ENCODE measurements around the gene GJB5.
"Not testable (repeated sequence)": the region's sequence is repeated elsewhere in the genome, so short reads cannot be mapped to it uniquely, and the experiment has no call there.

Gene GJB5

DNA sequence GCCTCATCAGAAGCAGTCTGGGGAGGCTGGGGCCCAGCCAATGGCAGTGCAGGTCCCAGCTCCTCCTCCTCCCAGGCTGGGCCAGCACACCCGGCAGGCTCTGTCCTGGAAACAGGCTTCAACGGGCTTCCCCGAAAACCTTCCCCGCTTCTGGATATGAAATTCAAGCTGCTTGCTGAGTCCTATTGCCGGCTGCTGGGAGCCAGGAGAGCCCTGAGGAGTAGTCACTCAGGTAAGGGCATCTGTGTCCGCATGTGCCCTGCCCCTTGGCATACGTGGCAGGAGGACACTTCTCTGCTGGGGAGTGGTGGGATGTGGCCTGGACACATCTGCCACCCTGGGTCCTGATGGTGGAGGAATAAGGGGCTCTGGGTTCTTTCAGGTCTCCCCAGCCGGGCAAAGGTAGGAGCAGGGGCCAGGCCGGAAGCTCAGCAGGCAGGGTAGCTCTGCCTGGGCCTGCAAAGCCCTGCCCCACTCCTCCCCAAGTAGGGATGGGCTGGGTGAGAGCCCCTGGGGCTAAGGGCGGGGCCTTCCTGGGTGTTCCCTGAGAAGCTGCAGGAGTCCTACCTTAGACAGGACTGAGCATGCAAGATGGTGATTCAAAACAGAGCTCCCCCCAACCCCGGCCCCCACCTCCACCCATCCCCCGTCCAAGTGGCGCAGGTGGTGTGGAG lies at the start of gene GJB5:
Gene GJB5, plus strand, starts transcription at position 84 of the 674 bp plus-strand sequence. CDS start 2,284 bp downstream, outside the sequence.
- no peak for DNase-seq

DNA sequence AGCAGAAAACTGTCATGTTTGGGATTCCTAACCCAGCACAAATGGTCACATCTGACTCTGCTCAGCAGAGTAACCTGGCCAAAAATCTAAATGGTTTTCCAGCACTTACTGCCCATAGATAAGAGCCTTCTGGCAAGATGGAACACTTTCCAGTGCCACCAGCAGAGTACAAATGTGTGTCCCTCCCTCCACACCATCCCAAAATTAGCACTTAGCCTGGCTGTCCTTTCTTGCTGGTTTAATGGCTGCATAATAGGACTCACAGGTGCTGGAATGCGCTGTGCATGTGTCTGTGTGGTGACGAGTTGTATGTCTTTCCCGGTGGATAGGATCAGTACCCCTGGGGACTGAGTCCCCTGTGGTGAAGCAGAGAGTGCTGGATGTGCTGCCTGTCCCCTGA lies 49.8 kb upstream of the GJB5 start:
- DNase-seq = no peak

DNA sequence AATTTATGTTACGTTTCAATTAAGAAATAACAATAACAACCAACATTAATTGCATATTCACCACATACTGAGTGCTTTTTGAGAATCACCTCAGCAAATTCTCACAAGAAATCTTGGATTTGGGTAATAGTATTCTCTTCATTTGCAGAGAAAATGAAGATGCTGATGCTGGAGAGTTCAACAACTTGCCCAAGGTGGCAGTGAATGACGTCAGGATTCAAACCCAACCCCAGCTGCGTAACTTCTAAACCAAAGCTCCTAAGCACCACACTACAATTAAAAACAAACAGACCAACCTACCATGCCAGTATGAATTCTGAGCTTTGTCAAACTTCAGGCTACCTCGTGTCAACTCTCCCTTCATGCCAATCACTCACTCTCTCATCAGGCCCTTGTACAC lies 46.7 kb upstream of the GJB5 start:
- DNase-seq = no peak

DNA sequence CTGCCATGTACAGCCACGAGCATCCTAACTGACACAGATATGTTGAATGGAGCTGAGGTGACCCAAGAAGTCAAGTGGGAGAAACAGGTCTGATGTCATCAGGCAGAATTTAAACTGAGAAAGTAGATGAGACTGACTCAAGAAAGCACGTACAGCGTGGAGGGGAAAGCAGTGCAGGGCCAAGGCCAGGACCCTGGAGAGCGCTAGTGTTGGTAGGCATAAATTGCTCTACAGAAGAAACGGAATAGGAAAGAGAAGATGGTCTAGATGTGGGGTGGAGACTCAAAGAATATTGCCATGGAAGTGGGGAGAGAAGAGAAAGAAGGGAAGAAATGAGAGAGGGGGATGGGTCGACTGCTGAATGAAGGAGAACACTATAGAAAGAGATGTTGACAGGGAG lies 45.3 kb upstream of the GJB5 start:
- no peak for DNase-seq

DNA sequence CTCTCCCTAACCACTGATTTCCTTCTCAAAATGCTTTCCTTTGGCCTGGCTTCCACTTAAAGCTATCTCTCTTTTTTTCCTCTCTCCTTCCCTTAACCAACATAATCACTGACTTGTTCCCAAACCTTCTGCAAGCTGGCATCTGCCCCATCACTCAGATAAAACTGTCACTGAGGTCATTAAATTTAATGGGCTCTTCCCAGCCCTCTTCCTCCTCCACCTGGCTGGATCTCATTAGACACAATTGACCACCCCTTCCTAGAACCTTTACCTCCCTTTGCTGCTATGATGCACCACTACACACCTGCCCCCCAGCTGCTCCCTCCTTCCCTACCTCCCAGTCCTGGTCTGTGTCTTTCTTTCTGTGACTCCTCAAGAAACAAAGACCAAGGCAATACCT lies 44.0 kb upstream of the GJB5 start:
- no peak for DNase-seq

DNA sequence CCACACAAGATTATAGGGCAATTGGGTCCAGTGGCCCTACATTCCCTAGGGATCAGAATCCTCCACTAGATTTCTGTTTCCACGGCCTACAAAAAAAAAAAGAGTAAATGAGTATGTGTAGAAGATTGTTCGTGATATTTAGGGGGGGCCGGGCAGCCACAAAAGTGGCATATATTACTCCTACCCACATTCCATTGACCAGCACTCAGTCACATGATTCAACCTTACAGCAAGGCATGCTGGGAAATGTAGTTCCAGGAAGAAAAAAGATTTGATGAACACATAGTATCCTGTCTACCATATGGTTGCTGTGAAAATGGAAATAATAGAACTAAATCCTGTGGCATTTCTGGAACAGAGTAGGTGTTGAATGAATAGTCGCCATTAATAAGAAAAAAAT lies 43.4 kb upstream of the GJB5 start:
- no peak for DNase-seq

DNA sequence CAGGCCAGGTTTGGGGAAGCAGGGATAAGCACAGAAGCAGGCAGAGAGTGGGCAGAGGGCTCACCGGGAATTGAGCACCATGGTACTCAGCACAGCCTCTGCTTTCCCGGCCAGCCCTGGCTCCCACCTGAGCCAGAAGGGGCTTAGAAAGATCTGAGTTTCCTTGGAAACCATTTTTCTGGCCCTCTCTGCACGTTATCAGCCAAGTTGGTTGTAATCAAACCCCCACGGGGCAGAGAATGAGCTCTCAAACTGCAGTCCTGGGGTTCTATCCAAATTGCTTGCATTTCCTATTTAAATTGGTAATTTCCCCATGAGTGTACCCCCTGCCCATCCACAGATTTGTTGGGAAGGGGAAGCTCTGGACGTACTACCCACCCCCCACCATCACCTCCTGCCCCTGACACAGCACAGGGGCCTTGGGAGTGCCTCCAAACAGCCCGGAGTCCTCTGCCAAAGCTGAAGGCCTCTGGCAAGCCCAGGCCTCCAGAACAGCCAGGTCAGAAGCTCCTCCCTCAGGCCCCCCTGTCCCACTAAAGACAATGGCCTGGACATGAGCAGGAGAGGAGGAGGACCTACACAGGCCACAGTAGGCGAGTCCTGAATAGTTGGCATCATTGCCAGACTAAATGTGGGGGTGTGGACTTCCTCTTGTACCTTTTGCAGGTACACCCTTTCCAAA lies 42.7 kb upstream of the GJB5 start:
- no peak for DNase-seq

DNA sequence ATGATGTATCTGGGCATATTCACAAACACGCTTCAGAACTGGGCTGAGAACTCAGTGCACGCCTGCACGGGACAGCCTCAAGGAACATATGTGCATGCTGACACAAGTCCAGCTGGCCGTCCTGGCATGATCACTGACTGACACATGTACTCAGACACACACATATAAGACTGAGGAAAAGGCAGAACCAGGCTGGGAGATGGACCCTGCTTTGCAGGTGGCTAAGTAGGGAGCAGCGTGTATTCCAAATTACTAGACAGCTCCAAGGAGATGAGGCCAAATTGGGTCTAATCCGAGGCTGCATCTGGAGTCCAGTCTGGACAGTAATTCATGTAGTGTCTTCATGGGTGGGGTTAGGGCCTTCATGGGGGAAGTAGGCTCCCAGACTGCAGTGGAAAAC lies 41.4 kb upstream of the GJB5 start:
- DNase-seq = no peak

DNA sequence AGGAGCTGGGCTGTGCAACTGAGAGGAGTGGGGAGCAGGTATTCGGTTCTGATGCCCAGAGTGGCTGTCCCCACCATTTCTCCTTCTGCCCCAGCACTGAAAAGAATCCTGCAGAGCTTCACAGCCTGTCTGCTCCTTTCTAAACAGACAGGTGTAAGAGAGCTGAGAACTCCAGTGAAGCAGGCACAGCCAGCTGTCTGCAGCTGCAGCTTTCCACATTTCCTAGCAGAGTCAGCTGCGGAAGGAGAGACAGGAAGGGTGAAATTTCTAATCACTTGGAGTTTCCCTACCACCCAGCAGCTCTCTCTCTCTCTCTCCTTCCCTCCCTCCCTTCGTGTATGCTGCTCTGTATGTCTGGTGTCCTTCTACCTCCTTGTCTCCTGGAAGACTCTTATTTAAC lies 40.5 kb upstream of the GJB5 start:
- no peak for DNase-seq

DNA sequence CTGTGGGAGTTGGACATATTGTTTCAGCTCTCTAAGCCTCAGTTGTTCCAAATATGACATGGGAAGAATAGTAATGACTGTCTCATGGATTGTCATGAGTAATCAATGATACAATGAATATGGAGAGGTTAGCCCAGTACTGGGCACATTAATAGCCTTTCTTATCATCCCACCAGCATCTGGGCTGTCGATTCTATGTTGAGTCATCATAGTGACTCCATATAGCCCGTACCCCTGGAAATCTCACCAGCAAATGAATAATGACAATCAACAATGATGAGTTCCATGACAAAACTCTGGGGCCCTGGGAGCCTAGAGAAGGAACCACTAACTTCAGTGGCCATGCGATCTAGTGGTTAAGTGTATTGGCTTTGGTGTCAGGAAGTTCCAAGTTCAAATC lies 39.7 kb upstream of the GJB5 start:
- DNase-seq = no peak

DNA sequence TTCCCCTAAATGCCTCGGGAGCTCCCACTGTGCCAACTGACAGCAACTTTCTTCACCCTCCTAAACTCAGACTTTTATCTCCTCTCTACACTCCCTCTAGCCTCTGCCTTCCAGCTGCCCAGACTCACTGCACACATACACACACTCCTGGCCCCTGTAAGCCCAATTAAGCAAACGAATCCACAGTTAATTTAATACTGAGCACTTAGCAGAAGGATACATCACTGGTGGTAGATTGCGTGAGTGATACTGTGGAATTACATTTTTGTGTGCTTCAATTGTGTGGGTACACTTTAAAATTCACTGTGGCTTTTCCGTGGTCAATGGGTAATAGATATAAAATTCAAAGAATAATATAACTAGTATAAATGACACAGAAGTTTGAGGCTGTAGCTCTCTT lies 33.6 kb upstream of the GJB5 start:
- DNase-seq = no peak

DNA sequence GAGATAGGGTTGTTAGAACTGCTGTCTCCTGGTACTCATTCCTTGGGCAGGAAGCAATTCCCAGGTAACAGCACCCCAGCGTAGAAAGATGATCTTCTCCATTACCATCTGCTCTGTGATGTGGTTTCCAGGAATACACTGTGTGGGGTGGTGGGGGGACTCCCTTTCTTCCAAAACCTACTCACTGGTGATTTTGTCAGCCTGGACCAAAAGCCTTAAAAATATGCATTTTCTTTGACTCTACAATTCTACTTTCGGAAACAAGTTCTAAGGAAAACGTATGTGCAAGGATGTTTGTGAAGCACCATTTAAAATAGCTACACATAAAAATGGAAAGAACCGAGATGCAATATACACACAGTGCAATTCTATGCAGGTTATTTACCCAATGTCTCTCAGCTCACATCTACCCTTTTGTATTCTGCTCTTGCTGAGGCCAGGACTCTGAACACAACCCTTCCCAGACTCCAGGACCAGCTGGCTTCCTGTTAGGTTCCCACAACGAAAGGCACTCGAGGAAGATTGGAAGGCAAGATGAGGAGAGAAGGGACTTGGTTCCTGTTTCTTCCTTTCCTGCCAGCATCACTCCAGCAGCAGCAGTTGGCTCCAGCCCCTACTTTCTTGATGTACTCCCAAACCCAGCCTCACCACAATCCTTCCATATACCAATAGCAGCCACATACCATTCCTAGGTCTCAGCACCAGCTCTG lies 33.0 kb upstream of the GJB5 start:
- DNase-seq = no peak

DNA sequence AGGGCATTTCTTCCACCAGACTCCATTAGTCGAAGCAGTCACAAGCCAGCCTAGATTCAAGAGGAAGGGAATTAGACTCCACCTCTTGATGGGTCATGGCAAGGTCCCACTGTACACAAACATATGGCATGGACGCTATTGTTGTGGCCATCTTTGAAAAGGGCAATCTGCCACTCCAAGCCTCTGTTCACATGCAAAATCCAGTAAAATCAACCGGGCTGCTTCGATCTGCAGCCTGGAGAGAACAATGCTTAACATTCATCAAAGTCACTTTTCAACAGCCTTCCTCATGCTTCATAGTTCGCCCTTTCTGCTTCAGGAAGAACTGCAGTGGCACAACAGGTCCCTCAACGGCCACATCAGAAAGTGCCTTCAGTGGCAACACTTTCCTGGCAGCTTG lies 28.0 kb upstream of the GJB5 start:
- no peak for DNase-seq

DNA sequence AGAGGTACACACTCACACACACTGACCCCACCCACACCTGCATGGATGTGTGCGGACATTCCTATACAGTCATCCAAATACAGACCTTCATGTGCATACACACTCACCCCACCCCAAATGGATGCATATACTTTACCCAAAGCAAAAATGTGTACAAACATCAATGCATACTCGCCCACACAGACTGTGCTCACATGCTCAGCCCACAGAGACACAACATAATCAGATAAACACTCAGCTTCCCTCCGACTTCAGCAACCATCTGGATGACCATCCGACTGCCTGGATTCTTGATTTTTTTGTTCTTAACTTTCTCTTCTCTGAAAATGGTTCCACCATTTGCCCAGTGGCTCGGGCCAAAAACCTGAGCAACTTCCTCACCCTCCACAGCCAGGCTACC lies 24.4 kb upstream of the GJB5 start:
- no peak for DNase-seq

DNA sequence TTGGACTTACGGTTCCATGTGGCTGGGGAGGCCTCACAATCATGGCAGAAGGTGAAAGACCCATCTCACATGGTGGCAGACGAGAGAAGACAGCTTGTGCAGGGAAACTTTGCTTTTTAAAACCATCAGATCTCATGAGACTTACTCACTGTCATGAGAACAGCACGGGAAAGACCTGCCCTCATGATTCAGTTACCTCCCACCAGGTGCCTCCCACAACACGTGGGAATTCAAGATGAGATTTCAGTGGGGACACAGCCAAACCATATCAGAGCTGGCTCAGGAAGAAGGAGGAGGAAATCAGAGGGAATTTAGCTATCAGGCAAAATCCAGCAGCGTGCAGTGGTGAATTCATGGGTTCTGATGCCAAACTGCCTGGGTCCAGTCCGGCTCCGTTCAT lies 22.0 kb upstream of the GJB5 start:
- not testable (repeated sequence) for DNase-seq

DNA sequence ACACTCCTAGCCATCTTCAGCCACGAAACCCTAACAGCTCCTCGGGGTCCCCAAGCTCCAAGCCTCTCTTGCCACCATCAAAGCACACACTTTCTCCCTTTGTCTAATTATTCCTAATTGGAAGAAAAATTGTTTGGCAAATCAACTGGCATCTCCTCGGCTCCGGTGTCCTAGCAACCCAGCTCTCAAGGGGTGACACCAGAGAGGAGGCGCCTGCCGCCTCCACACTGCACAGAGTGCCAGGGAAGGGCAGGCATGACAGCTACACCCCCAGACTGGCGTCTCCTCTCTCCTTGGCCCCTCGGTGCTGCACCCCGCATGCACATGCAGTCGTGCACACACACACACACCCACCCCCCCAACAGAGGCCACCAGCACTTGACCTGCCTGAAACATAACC lies 18.2 kb upstream of the GJB5 start:
- DNase-seq = no peak

DNA sequence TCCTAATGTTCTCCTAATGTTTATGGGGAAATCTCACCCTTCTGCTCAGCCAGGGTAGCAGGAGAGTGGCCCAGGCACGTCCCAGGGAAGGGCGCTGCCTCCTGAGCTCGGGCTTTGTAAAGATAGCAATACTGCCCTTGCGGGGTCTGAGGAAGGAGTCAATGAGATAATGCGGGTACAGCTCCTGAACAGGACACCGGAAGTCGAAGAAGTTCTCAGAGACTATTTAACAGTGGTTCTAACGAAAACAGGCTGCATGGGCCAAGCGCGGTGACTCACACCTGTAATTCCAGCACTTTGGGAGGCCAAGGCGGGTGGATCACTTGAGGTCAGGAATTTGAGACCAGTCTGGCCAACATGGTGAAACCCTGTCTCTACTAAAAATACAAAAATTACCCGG lies 17.6 kb upstream of the GJB5 start:
- not testable (repeated sequence) for DNase-seq

DNA sequence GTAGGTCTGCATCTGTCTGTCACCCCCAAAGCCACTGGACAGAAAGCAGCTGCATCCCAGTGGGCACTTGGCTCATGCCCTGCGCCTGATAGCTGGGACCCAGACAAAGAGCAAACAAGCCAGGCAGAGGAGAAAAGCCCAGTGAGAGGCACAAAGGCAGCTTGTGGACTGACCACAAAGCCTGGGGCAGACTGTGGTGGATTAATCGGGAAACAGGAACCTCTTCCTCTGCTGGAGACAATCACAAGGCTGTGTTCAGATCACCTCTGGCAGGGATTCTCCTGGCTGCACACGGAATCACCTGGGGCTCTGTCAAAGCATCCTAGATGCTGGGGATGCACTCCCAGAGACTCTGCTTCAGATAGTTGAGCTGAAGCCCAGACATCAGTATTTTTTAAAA lies 15.2 kb upstream of the GJB5 start:
- no peak for DNase-seq

DNA sequence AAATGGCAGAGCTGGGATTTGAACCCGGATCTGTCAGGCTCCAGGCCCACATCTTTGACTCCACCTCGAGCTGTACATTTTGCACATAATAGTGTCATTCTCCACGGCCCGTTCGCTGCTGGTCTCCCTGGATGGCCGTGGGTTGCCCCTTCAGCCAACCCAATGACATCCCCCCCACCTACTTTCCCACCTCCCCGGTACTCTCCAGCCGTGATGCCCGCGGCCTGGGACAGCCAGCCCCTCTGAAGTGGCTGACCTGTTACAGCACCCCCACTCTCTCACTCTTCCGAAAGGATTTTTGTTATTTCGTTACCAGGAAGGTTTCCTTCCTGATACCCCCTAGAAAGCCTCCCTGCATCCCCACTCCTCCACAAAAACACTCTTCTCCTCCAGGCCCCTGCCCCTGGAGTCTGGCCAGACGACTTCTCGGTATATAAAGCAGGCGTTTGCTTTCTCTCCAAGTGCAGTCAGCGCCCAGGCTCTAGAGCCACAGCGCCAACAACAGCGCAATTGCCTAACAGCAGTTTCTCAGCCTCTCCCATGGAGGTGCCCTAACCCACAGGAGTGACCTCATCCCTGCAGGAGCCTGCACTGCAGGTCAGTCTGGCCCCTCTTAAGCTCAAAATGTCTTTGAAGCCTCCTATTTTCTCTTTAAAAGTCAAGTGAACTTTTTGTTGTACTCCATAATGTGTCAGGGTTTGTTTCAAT lies 14.5 kb upstream of the GJB5 start:
- DNase-seq = no peak

DNA sequence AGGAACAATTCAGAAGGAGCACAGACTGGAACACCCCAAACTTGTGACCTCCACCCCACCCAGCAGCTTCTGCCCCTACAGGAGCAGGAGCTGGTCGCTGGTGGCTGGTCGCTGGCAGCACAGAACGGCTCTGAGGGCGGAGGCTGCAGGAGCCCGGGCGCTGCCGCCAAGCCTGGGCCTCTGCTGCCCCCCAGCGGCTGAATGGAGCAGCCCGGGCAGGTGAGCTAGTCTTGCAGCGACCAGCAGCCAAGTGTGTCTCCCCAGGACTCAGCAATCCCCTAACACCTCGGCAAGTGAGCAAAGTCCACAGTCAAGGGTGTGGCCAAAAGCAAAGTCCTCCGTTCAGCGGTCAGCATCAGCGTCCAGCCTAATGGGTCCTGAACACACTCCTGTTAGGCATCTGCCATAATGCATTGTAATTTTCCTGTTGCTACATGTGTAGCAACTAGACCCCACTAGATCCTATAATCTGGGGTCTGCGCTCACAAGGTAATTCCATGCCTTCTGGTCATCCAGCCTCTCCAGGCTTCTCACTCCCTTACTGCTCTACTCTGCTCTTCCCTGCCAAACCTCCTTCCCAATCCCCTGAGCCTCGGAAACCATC lies 12.1 kb upstream of the GJB5 start:
- DNase-seq = peak; percentile 45 to 65

DNA sequence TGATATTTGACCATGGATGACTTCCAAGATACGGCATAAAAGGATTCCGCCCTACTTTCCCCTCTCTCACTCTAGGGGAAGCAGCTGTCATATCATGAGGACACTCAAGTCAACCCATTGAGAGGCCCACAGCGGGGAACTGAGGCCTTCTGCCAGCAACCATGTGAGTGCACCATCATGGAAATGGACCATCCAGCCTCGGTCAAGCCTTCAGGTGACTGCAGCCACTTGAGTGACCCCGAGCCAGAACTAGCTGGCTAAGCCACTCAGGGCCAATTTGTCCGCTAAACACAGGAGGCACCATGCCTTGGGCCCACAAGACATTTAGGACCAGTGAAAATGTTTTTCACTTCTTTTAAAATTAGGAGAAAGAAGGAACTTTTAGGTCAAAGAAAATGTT lies 11.1 kb upstream of the GJB5 start:
- no peak for DNase-seq

DNA sequence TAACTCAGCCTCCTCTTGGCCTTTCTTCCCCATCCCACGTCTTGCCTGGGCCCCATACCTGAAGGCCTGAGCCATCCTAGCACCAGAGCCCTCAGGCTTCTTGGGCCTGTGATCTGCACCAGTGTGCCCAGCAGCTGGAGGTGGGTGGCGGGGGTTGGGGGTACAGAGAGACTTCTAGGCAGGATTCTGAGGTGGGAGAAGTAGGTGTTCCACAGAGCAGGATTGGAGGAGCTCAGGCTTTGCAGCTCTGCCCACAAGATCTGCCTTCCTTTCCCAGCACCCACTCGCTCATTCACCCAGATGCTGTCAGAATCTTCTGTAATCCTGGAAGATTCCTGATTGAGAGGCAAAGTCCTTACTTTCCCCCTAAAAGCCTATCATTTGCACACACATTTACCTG lies 10.0 kb upstream of the GJB5 start:
- no peak for DNase-seq

DNA sequence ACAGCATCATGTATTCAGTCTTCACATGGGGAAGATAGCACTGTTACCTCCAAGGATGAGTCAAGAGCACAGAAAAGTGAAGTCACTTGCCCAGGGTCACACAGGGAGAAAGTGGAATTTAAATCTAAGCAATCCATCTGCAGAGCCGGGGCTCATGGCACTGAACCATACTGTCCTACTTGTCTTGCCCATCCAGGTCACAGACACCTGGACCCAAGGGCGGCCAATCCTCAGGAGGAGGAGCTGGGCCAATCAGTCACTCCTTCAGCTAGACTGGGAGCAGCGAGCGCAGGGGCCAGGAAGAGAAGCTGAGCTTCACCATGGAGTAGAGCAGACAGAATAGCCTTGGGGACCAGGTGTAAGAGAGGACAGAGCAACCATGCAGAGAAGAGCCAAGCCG lies 9.2 kb upstream of the GJB5 start:
- no peak for DNase-seq
